Hypothalamus (tissue), 51 donors: Measurements from ENCODE around the gene SIM2.

ENCODE experiments used
- DNase-seq, 51 donors: peaks; one replicate each; lab custom pipeline; 2025; lab: John Stamatoyannopoulos, UW

SIM2 gene

DNA sequence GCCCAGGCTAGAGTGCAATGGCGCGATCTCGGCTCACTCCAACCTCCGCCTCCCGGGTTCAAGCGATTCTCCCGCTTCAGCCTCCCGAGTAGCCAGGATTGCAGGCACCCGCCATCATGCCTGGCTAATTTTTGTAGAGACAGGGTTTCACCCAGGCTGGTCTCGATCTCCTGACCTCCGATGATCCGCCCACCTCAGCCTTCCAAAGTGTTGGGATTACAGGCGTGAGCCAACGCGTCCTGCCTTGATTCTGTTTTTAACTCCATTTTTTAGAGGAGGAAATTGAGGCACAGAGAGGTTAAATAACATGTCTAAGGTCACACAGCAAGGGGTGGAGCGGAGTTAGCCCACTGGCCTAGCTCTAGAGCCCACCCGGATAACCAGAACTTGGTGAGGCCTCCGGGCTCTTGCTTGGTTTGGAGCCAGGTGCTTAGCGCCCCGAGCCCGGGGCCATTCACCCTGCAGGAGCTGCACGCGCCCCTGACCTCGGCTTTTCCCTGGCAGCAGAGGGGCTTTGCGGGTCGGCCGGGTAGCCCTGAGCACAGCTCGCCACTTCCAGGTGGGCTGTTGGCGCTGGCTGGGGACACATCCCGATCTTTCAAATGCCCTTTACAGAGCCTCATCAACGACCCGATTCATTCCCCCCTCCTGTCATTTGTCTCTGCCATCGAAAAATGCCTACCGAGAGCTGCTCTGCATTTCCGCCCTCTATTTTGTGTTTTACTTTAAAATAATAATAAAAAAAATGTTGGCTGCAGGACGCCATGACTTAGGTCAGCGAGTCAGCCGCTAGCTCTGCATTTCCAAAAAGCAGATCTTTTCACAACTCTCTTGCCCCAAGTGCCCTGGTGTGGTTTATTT, 11.2 kb downstream of the SIM2 start:
- no peak for DNase-seq

DNA sequence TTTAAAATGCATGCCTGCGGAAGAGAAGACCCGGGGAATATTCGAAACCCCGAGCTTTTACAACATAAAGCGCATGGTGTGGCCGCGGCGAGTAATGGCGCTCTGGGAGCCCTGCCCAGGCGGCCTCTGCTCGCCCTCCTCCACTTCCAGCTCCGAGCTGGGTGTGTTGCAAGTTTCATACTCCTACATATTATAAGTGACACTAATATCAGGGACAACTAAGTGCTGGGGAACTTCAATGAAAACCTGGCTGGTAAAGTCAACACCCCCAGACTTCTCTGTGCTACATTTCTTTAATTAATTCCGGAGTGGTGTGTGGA, 11.8 kb downstream of the SIM2 start:
- DNase-seq = no peak

GRCh38 chr21:36713746-36714145, 14.8 kb downstream of the SIM2 start:
- DNase-seq = no peak

- no peak for DNase-seq
Measured at GRCh38 chr21:36716387-36716786, 17.5 kb downstream of the SIM2 start.

- no peak for DNase-seq
Measured at GRCh38 chr21:36716836-36717235, 17.9 kb downstream of the SIM2 start.

GRCh38 chr21:36717976-36718375, 19.1 kb downstream of the SIM2 start:
- DNase-seq = no peak

- DNase-seq = peak in 37 of 51 donors; percentile 3 to 82 (median 52)
Measured at GRCh38 chr21:36718951-36719501, 20.1 kb downstream of the SIM2 start.

- DNase-seq = no peak
Measured at GRCh38 chr21:36719614-36720013, 20.7 kb downstream of the SIM2 start.

DNA sequence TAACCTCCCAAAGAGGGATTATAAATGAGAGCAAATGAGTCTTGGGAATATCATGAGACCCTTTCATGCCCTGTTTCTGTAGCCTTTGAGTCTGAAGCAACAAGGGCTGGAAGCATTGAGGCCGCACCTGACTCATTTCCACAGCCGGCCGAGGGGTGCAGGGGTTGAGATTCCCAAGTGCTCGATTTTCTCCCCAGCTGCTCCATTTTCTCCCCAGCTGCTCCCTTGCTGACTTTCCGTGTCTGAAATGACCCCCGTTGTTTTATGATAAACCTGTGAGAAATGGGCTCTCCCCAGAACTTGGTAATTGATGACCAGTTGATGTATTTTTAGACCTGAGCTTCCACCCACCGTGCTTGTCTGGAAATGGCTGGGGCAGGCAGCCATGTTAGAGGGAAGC, 22.9 kb downstream of the SIM2 start:
- DNase-seq = no peak

DNA sequence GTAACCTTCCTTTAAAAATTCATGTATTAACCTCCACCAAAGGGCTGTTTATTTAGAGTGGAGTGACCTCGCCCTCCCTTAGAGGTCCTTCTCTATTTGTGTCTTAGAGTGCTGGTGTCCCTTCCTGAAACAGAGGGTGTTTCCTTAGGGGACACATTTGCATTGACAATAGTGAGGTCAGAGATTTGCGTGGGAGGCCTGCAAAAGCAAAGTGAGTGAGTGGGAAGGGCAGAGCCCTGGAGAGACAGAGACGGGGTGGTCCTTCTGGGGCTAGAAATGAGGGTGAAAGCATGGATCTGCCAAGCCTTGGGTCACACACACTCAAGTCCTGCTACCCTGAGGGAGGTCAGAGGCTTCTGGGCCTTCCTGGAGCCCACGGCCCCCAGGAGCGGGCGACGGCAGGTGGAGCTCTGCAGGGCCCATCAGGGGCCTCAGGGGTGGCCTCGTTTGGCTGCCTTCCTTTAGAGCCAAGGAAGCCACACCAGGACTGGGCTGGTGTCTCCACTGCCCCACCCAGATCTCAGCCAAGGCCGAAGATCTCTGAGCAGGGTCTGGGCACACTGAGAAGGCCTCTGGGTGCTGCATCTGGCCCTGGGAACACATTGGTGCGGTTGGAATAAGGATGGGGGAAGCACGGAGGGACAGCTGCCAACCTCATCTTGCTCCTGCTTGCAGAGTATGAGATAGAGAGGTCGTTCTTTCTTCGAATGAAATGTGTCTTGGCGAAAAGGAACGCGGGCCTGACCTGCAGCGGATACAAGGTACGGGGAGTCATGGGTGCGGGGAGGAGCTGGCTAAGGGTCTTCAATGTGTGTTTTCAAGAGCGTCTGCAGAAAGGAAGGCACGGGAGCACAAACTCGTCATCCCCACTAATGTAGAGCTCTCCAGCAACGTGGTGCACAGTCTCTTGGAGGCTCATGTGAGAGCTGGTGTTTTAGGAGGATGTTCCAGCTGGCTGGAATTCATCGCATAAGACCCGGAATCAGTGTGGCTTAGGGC, 23.8 kb downstream of the SIM2 start:
- DNase-seq = no peak

DNA sequence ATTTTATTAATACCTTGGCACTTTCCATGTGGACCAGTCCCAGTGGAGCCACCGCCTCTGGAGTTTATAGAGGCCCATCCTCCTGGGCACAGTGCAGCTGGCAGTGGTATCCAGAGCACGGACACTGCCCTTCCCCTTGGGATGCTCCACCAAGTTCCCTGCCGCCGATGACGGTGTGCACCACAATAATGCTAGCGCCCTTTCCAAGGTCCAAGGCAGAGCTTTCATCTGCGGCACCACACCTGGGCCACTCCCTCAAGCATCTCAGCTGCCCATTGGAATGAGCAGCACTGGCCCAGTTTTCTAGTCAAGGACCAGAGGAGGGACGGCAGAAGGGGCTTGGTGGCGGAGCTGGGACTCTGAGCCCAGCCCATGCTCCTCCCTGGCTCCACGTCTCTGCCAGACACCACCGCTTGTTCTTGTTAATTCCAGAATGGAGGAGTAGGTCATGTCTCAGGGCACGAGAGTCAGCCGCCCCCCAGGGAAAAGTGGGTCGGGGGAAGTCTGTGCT, 24.5 kb downstream of the SIM2 start:
- DNase-seq = no peak

DNA sequence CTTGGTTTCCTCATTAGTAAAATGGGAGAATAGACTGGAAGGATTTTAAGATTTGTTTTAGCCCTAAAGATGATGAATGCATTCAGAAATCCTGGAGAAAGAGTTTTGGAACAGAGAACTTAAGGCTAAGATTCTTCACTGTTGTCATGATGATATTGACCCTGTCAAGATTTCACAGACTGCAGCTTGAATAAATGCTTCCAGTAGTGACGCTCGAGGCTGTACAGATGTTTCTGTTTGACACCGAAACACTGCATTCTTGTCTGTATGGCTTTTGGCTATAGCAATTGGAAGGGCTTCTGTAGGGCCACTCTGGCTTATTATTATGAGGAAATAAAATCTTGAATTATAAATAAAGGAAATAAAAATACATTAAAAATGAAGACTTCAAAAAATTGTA, 25.7 kb downstream of the SIM2 start:
- no peak for DNase-seq

GRCh38 chr21:36725793-36726386, 27.0 kb downstream of the SIM2 start:
- DNase-seq = no peak

DNA sequence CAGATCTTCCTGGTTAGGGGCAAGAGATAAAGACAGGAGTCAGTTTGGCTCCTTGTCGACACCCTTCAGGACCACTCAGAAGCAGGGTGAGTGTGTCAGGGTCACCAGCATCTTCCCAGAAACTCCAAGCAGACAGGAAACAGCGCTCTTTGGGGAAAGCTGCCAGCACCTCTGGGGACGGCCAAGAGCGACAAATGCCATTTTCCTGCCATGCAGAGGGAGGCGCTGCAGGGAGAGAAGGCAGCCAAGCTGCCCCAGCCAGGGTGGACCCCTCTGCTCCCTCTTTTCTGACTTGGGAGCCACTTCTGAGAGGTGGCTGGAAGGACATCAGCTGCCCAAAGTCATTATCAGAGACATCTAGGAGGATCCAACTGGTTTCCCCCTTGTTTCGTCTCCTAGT, 29.0 kb downstream of the SIM2 start:
- no peak for DNase-seq

- DNase-seq = no peak
Measured at GRCh38 chr21:36728371-36729111, 29.6 kb downstream of the SIM2 start.

GRCh38 chr21:36729310-36729970, 30.5 kb downstream of the SIM2 start:
- no peak for DNase-seq

DNA sequence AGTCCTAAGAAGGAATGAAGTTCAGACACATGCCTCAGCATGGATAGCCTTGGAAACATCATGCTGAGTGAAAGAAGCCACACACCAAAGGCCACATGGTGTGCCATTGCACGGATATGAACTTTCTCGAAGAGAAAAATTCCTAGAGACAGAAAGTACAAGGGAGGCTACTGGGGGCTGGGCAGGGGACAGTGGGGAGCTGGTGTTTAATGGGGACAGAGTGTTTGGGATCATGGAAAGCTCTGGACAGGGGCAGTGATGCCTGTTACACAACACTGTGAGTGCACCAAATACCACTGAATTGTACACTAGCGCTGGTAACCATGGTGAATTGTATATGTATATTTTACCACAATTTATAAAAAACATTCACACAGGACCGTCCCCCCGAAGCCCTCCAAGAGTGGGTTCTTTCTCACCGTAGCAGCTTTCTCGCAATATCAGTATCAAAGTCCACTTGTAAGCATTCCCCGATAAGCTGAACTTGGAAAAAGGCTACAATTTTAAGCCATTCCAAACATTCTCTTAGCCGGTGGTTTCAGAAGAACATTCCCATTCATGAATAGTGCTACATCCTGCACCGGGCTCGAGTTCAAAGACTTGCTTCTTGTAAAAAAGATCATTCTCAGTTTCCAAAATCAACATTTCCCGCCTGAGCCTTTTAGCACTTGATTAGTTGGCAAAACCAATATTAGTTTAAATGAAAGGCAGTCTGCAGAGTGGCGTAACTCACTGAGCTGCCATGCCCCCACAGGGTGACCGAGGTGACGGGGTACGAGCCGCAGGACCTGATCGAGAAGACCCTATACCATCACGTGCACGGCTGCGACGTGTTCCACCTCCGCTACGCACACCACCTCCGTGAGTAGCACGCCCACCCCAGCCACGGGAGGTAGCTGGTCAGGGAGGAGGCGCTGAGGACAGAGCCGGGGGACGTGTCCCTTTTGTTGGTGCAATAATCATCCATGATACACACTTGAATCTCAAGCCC, 31.7 kb downstream of the SIM2 start:
- no peak for DNase-seq

GRCh38 chr21:36732217-36732616, 33.3 kb downstream of the SIM2 start:
- DNase-seq = no peak
